Hematopoietic multipotent progenitor cell treated with erythropoietin and hydrocortisone succinate and interleukin-3 and kit ligand, for 17 days (in vitro differentiated cells): Measurements from ENCODE around the gene PGPEP1.
"Not testable (repeated sequence)": the region's sequence is repeated elsewhere in the genome, so short reads cannot be mapped to it uniquely, and the experiment has no call there.

Experiments used
- DNase-seq: peaks from one replicate; pipeline ENCODE4 v3.0.0-alpha.2; 2015; ENCODE audit warnings: low spot score

PGPEP1 gene

DNA sequence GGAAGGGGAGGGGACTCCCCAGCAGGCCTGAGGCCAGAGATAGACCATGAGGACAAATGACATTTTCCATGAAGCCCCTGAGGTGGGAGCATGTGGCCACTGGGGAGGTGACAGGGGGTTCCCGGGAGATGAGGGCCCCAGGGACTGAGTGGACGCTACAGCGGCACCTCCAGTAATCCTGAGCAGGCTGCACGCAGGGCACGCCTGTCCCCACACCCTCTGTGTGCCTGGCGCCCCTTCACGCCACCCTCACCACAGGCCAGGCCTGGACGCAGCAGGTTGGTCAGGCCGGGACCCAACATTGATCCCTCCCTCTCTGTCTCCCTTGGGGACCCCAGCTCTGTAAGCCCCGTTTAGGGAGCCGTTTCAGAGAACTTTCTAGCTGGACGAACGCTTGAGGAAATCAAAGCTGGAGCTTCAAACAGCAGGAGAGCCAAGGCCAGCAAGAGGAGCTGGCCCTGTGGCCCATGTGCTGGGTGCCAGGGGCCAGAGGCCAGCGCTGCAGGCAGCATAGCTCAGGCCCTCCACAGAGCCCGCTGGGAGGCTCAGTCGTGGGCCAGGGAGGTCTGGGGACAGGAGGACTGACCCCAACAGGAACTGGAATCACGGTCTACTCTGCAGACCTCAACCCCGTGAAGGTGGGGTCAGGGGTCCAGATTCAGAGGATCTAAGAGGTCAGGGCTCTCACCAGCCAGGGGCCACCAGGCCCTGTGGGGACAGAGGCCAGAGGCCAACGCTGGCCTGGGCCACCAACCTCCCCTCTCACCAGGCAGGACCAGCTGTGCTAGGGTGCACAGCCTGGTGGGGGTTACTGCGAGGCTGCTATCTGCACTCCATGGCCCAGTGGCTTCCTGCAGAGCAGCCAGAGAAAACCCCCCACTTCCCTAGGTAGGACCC lies 32.1 kb upstream of the PGPEP1 start:
- DNase-seq: no peak

- DNase-seq: no peak
These were observed 31.5 kb upstream of the PGPEP1 start for GRCh38 chr19:18308948-18309325.

DNA sequence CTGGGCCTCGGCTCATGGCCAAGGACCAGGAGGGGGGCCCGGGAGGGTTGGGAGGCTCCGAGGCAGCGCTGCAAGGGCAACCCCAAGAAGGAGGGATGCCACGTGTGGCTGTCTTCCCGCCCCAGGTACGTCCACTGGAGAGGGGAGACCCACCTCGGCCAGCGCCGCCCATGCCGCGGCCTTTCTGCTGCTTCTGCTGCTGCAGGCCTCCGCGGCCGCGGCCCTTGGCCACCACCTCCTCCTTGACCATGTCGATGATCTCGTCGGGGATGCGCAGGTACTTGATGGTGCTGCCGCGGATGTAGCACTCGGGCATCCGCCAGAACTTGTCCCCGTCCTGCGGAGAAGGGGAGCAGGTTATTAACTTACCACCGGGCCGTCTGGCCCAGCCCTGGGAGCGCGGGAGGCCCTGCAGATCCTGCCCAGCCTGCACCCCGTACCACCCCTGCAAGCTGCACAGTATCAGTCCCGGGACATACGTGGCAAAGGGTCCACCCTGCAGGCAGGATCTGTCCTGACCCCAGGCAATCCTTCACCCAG lies 30.8 kb upstream of the PGPEP1 start:
- no peak for DNase-seq

GRCh38 chr19:18310118-18310909 lies 30.1 kb upstream of the PGPEP1 start:
- no peak for DNase-seq

DNA sequence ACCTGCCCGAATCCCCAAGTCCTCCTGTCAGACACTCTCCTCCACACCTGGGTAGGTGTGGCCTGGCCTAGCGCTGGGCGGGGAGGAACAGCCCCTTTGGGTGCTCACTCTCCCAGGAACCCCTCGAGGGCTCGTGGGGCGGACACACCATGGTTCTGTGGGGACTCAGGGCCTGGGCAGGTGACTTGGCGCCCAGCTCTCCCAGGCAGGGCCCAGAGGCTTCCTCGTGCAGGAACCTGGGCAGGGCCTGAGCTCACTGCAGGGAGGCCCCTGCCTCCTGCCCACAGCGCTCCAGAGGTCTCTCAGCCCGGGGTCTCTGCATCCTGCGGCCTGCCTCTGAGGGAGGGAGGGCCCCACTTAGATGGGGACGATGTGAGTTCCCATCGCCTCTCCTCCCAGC lies 29.4 kb upstream of the PGPEP1 start:
- no peak for DNase-seq

GRCh38 chr19:18311502-18312091 lies 28.8 kb upstream of the PGPEP1 start:
- DNase-seq: no peak

GRCh38 chr19:18312092-18312534 lies 28.3 kb upstream of the PGPEP1 start:
- DNase-seq: no peak

- no peak for DNase-seq
These were observed 27.0 kb upstream of the PGPEP1 start for GRCh38 chr19:18313398-18313797.

- DNase-seq: no peak
These were observed 22.2 kb upstream of the PGPEP1 start for GRCh38 chr19:18317961-18318800.

DNA sequence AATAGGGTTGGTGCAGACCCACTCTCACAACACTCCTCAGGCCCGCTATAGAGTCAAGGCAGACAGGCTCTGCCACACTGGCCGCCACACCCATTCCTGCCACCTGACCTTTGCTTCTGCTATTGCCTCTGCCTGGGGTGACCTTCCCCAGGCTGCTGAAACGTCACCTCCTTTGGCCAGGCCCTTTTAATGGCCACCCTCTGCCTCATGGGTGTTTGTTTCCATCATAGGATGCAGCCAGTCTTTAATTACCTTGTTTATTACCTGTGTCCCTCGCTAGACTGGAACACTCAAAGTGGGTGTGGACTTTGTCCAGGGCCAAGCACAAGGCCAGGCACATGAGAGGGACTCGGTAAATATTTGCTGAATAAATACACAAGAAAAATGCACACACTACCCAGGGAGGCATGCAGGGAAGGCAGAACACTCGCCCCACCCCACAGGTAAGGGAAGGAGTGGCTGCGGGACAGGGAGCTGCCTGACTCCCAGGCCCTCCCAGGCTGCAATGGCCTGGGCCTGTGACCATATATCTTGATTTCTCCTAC lies 20.7 kb upstream of the PGPEP1 start:
- no peak for DNase-seq

- no peak for DNase-seq
These were observed 19.3 kb upstream of the PGPEP1 start for GRCh38 chr19:18320865-18321733.

GRCh38 chr19:18321734-18322102 lies 18.7 kb upstream of the PGPEP1 start:
- DNase-seq: no peak

- peak; percentile 47 for DNase-seq
These were observed 18.1 kb upstream of the PGPEP1 start for GRCh38 chr19:18322318-18322758.

DNA sequence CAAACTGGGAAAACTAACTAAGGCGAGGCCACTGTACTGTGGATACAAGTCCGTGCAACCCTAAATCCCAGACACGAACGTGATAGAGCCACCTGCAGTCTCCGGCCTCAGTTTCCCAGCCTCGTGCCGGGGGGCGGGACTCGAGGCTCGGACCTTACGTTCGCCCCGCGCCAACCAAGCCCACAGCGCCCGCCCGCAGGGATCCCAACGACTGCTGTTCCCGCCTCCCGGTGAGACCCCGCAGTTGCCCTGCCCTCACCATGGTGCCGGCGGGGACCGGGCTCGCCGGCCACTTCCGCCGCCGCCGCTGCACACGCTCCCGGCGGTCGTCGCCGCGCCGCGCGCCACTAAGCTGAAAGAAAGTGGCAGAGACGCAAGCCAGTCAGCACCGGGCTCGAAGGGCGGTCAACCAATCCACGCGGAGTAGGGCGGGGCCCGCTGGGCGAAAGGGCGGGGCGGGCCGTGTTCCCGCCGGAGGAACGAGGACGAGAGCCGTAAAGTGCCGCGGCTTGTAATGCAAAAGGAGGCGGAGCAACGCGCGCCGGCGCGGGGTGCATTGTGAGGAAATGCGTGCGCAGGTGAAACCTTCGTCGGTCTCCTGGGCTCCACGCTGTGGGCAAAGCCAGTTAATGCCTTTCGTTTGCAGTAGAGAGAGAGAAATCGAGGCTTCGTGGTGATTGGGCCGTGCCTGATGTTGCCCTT lies 17.5 kb upstream of the PGPEP1 start, which contains the start of gene LSM4:
TSS of gene LSM4 (minus strand) at position 318 of the 702 bp plus-strand sequence. CDS start at position 262, 56 bp downstream.
- peak; percentile 95 for DNase-seq

DNA sequence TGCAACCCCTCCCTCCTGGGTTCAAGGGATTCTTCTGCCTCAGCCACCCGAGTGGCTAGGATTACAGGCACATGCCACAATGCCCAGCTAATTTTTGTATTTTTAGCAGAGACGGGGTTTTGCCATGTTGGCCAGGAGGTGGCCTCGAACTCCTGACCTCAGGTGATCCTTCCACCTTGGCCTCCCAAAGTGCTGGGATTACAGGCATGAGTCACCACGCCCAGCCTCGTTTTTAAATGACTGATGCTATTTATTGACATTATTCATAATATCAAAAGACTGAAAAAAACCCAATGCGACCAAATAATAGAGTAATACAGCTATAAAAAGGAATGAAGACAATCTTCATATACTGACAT lies 16.0 kb upstream of the PGPEP1 start:
- not testable (repeated sequence) for DNase-seq

GRCh38 chr19:18326772-18327171 lies 13.6 kb upstream of the PGPEP1 start:
- DNase-seq: no peak

GRCh38 chr19:18328340-18329034 lies 11.9 kb upstream of the PGPEP1 start:
- DNase-seq: peak; percentile 93

GRCh38 chr19:18329035-18329376 lies 11.4 kb upstream of the PGPEP1 start:
- no peak for DNase-seq

DNA sequence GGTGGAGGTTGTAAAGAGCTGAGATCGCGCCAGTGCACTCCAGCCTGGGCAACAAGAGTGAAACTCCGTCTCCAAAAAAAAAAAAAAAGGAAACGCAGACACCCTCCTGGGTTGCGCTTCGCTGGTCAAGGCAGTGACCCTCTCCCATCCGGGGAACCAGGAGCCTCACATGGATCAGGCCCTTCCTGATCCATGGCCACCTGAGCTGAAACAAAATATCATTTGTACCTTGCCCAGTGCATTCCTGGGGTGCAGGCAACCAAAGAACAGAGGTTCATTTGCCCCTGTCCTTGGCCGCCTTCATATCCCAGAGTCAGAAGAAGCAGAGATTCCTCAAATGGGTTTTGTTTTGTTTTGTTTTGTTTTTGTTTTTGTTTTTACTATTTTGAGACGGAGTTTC lies 9.5 kb upstream of the PGPEP1 start:
- no peak for DNase-seq
